UCSD-AML1 (cell line): ENCODE data around the gene CTSH.

Experiments used
- DNase-seq: peaks from one replicate; lab custom pipeline; 2025; ENCODE audit not compliant: unreplicated experiment; lab: John Stamatoyannopoulos, UW

Gene CTSH

GRCh38 chr15:78978601-78979179 is 33.8 kb upstream of the CTSH start:
- no peak for DNase-seq

GRCh38 chr15:78977591-78978347 is 32.9 kb upstream of the CTSH start:
- DNase-seq = no peak

GRCh38 chr15:78977091-78977571 is 32.3 kb upstream of the CTSH start:
- DNase-seq = peak; percentile 47

GRCh38 chr15:78976691-78977090 is 31.8 kb upstream of the CTSH start:
- no peak for DNase-seq

GRCh38 chr15:78974272-78974918 is 29.5 kb upstream of the CTSH start:
- DNase-seq = no peak

GRCh38 chr15:78969687-78970349 is 25.0 kb upstream of the CTSH start:
- DNase-seq = no peak

- DNase-seq = no peak
These were observed 23.9 kb upstream of the CTSH start for GRCh38 chr15:78968539-78969271.

- DNase-seq = no peak
These were observed 23.3 kb upstream of the CTSH start for GRCh38 chr15:78968114-78968513.

- DNase-seq = no peak
These were observed 15.5 kb upstream of the CTSH start for GRCh38 chr15:78960308-78960707.

- DNase-seq = no peak
These were observed 14.5 kb upstream of the CTSH start for GRCh38 chr15:78959360-78959759.

GRCh38 chr15:78957416-78958093 is 12.7 kb upstream of the CTSH start:
- DNase-seq = no peak

GRCh38 chr15:78956937-78957336 is 12.1 kb upstream of the CTSH start:
- DNase-seq = no peak

GRCh38 chr15:78955355-78955754 is 10.5 kb upstream of the CTSH start:
- DNase-seq = no peak

- DNase-seq = no peak
These were observed 7.0 kb upstream of the CTSH start for GRCh38 chr15:78951841-78952238.

- no peak for DNase-seq
These were observed 6.3 kb upstream of the CTSH start for GRCh38 chr15:78950902-78951840.

GRCh38 chr15:78950343-78950742 is 5.5 kb upstream of the CTSH start:
- DNase-seq = no peak

- DNase-seq = no peak
These were observed 4.6 kb upstream of the CTSH start for GRCh38 chr15:78949461-78949860.

GRCh38 chr15:78947506-78947905 is 2.7 kb upstream of the CTSH start:
- DNase-seq = no peak

- DNase-seq = no peak
These were observed 1.6 kb upstream of the CTSH start for GRCh38 chr15:78946493-78946892.
